Measurements from ENCODE around the gene SS18. TPM values are rescaled to one million over a fixed set of nuclear protein-coding genes. Genes with fewer than 3 reads are reported as not detected.

The SS18 gene
- total RNA-seq, 1 experiment from 2014 or later: 60.0 TPM

- ChIA-PET CTCF (no interaction called here), RAD21 (ENCODE audit: low non-redundant PET in 1 of 2, low total read pairs in 2 of 2, uncharacterized antibody in 2 of 2, unreplicated experiment in 2 of 2) (no interaction called here), POLR2A (no interaction called here)
- no peaks in the 10 kb centered on the region; the same call in 1 of the 2 replicates for H4K20me1 ChIP-seq (ENCODE audit: insufficient read depth)
- H3K4me1 ChIP-seq (ENCODE audit: control insufficient read depth in 1 of 2, insufficient read depth in 2 of 2, low read length in 2 of 2): peaks cover 7 to 11% of the 10 kb centered on the region in 2 experiments; a peak in 2 of 4 replicates
- no peak overlapping the region for H3K4me3 ChIP-seq (replicated peaks in 1 of 2; ENCODE audit: low read depth in 1 of 2, low read length in 2 of 2)
- ATAC-seq (no peak), DNase-seq (ENCODE audit: low read depth, low spot score) (no peak)
- no peaks in the 10 kb centered on the region for H3K27me3 ChIP-seq (ENCODE audit: insufficient read depth, low read length)
- TF ChIP-seq EZH2phosphoT487 (IDR thresholded peaks at IDR 0.05; ENCODE audit: borderline replicate concordance) (no peak), POLR2AphosphoS5 (IDR thresholded peaks at IDR 0.05; ENCODE audit: low read depth, low read length) (no peak), ELF1 (IDR thresholded peaks at IDR 0.05; ENCODE audit: borderline replicate concordance, low read depth) (no peak), JUND (IDR thresholded peaks at IDR 0.05) (no peak), YY1 (IDR thresholded peaks at IDR 0.05; ENCODE audit: extremely low read depth, insufficient replicate concordance, low read depth, low read length) (no peak)
- no peak overlapping the region for H2AFZ ChIP-seq (ENCODE audit: low read depth, low read length, poor library complexity, severe bottlenecking)
- no TSS peak for BruUV-seq (replicated peaks)
- H3K9me3 ChIP-seq (ENCODE audit: control insufficient read depth in 1 of 2, insufficient read depth in 1 of 2, low read depth in 1 of 2, low read length in 2 of 2): no peaks in the 10 kb centered on the region
- no peaks in the 10 kb centered on the region for H3K9me2 ChIP-seq (ENCODE audit: insufficient read depth)
- H3K27ac ChIP-seq (ENCODE audit: low read depth, low read length): no peak overlapping the region
- H3K9ac ChIP-seq (ENCODE audit: low read length): no peak overlapping the region
- peaks cover 22 to 33% of the 10 kb centered on the region in 2 experiments for H3K36me3 ChIP-seq (ENCODE audit: control insufficient read depth in 1 of 2, insufficient read depth in 2 of 2, low read length in 2 of 2)
- intact Hi-C loops (cut with micrococcal nuclease): no loop called here
- H3K79me2 ChIP-seq (ENCODE audit: insufficient read depth, low read length): peaks cover 99% of the 10 kb centered on the region
- H3K4me2 ChIP-seq (ENCODE audit: low read length): no peak overlapping the region
Measured at GRCh38 chr18:26085056-26085455, 5.4 kb downstream of the SS18 start.

- POLR2A ChIA-PET: no interaction called here
- no TSS peak for BruUV-seq (replicated peaks)
- H3K9me2 ChIP-seq (ENCODE audit: insufficient read depth): no peaks in the 10 kb centered on the region
Measured at GRCh38 chr18:26083099-26083498, 7.3 kb downstream of the SS18 start.

More at GRCh38 chr18:26083099-26083498, 7.3 kb downstream of the SS18 start:
- Histone ChIP-seq H2AFZ (ENCODE audit: low read depth, low read length, poor library complexity, severe bottlenecking) (no peak overlapping the region), H3K36me3 (ENCODE audit: control insufficient read depth in 1 of 2, insufficient read depth in 2 of 2, low read length in 2 of 2) (peaks cover 23 to 33% of the 10 kb centered on the region in 2 experiments), H4K20me1 (ENCODE audit: insufficient read depth) (no peaks in the 10 kb centered on the region; the same call in 1 of the 2 replicates), H3K9me3 (ENCODE audit: control insufficient read depth in 1 of 2, insufficient read depth in 1 of 2, low read depth in 1 of 2, low read length in 2 of 2) (no peaks in the 10 kb centered on the region), H3K4me1 (ENCODE audit: control insufficient read depth in 1 of 2, insufficient read depth in 2 of 2, low read length in 2 of 2) (no peaks in the 10 kb centered on the region), H3K27ac (ENCODE audit: low read depth, low read length) (no peak overlapping the region), H3K9ac (ENCODE audit: low read length) (no peak overlapping the region), H3K79me2 (ENCODE audit: insufficient read depth, low read length) (peaks cover 98% of the 10 kb centered on the region), H3K4me2 (ENCODE audit: low read length) (no peak overlapping the region), H3K27me3 (ENCODE audit: insufficient read depth, low read length) (no peaks in the 10 kb centered on the region), H3K4me3 (replicated peaks in 1 of 2; ENCODE audit: low read depth in 1 of 2, low read length in 2 of 2) (no peak overlapping the region)
- ChIA-PET CTCF (no interaction called here), RAD21 (ENCODE audit: low non-redundant PET in 1 of 2, low total read pairs in 2 of 2, uncharacterized antibody in 2 of 2, unreplicated experiment in 2 of 2) (no interaction called here)
- DNase-seq (ENCODE audit: low read depth, low spot score) (no peak), ATAC-seq (no peak)
- TF ChIP-seq EGR1 (IDR thresholded peaks at IDR 0.05; ENCODE audit: low read depth) (no peak), FOSL1 (IDR thresholded peaks at IDR 0.05; ENCODE audit: low read depth) (no peak), RAD21 (IDR thresholded peaks at IDR 0.05; ENCODE audit: low read depth) (no peak), YY1 (IDR thresholded peaks at IDR 0.05; ENCODE audit: extremely low read depth, insufficient replicate concordance, low read depth, low read length) (no peak), ATF3 (IDR thresholded peaks at IDR 0.05) (no peak), ZNF274 (IDR thresholded peaks at IDR 0.05; ENCODE audit: low read depth, low read length) (no peak), CEBPB (IDR thresholded peaks at IDR 0.05; ENCODE audit: low read depth) (no peak), TCF7L2 (IDR thresholded peaks at IDR 0.05; ENCODE audit: borderline replicate concordance, extremely low read depth, insufficient read depth, insufficient read length) (no peak), MAX (IDR thresholded peaks at IDR 0.05) (no peak), ELF1 (IDR thresholded peaks at IDR 0.05; ENCODE audit: borderline replicate concordance, low read depth) (no peak), EZH2 (IDR thresholded peaks at IDR 0.05) (no peak), POLR2A (IDR thresholded peaks at IDR 0.05; ENCODE audit: borderline replicate concordance, extremely low read depth, insufficient read depth, insufficient read length) (no peak), POLR2AphosphoS5 (IDR thresholded peaks at IDR 0.05; ENCODE audit: low read depth, low read length) (no peak), SRF (IDR thresholded peaks at IDR 0.05; ENCODE audit: low read depth) (no peak), EZH2phosphoT487 (IDR thresholded peaks at IDR 0.05; ENCODE audit: borderline replicate concordance) (no peak), CTCF (IDR thresholded peaks at IDR 0.05 in 2 of 3, conservative IDR thresholded peaks at IDR 0.05 in 1 of 3; ENCODE audit: borderline replicate concordance in 1 of 3, insufficient read depth in 1 of 3, low read depth in 2 of 3, low read length in 2 of 3) (no peak), SP1 (IDR thresholded peaks at IDR 0.05; ENCODE audit: low read depth) (no peak), JUND (IDR thresholded peaks at IDR 0.05) (no peak)
- intact Hi-C loops (cut with micrococcal nuclease): no loop called here

Measured in HCT116 (cell line).